Activated B cell treated with CpG ODN at 0.5 μM for 24 hours (primary cell): Measurements from ENCODE around the gene CA12. TPM values are rescaled to one million over a fixed set of nuclear protein-coding genes. Genes with fewer than 3 reads are reported as not detected.

Experiments
- ATAC-seq: fragments of 200-7000 bp; cut with Tn5 transposase; one replicate; pipeline ENCODE4 v1.10.0; 2021; ENCODE audit warnings: low read depth, mild to moderate bottlenecking, moderate library complexity
- CTCF ChIA-PET: fragments of 350-600 bp; sonication (Branson Sonifier 250); formaldehyde crosslinking; loops from one replicate; lab custom pipeline; 2021; ENCODE audit warnings: antibody characterized with exemption; lab: Charles Lee
- POLR2A ChIA-PET: fragments of 350-600 bp; sonication (Branson Sonifier 250); formaldehyde crosslinking; loops from one replicate; lab custom pipeline; 2021; ENCODE audit warnings: antibody characterized with exemption; lab: Charles Lee
- DNase-seq: peaks from one replicate; pipeline ENCODE4 v3.0.0; 2022
- H3K27ac Mint-ChIP-seq: one replicate; pipeline ENCODE4 v1.8.0; 2020; ENCODE audit warnings: mixed read lengths
- H3K27me3 Mint-ChIP-seq: one replicate; pipeline ENCODE4 v1.8.0; 2021; ENCODE audit warnings: mixed read lengths
- H3K36me3 Mint-ChIP-seq: one replicate; pipeline ENCODE4 v1.8.0; 2021; ENCODE audit warnings: low read depth, mixed read lengths
- H3K4me1 Mint-ChIP-seq: one replicate; pipeline ENCODE4 v1.8.0; 2021; ENCODE audit warnings: mixed read lengths
- H3K4me3 Mint-ChIP-seq: one replicate; pipeline ENCODE4 v1.8.0; 2020; ENCODE audit warnings: mild to moderate bottlenecking, mixed read lengths
- H3K9me3 Mint-ChIP-seq: one replicate; pipeline ENCODE4 v1.8.0; 2020; ENCODE audit warnings: mixed read lengths
- intact Hi-C: fragments of 100-400 bp; cut with micrococcal nuclease; formaldehyde crosslinking; loops from one replicate; pipeline ENCODE4 v1.15.1; 2024
- total RNA-seq: library from RNA; stranded (reverse); gene quantifications from 2 replicates; pipeline ENCODE4 v1.2.3, GENCODE V29; 2022
- TF ChIP-seq, protein P1 (sequence below): fragments of 200-600 bp; IDR thresholded peaks from one replicate; pipeline ENCODE4 v1.8.0; 2022; ENCODE audit warnings: antibody characterized with exemption, mild to moderate bottlenecking

Gene CA12
- total RNA-seq, 1 donor from 2014 or later, result not detected

DNA sequence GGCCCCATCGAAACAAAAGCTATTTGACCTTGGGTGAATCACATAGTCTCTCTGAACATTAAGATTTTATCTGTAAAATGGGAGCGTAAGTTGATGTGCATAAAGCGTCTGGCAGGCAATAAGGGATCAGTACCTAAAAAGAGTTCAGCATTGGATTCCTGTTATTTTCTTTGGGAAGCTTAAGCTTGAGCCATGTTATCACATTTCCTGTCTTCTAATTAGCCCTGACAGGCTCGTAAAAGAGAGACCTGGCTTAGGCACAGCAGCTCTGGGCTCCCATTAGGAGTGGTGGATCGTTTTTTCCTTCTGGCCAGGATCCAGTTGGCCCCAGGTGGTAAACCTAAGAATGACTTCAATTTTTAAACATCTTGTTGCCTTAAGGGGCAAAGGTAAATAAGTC is 26.0 kb upstream of the CA12 start:
- H3K9me3 Mint-ChIP-seq, result no peaks in the 10 kb centered on the region
- no peak overlapping the region for H3K27ac Mint-ChIP-seq
- ATAC-seq (no peak), DNase-seq (no peak)
- intact Hi-C loops, result loop anchor here (10.0 kb wide), 1 partner anchor 283 kb away; the partner anchor contains the start of gene LACTB
- no peak overlapping the region for H3K4me3 Mint-ChIP-seq
- TF ChIP-seq, protein P1, sequence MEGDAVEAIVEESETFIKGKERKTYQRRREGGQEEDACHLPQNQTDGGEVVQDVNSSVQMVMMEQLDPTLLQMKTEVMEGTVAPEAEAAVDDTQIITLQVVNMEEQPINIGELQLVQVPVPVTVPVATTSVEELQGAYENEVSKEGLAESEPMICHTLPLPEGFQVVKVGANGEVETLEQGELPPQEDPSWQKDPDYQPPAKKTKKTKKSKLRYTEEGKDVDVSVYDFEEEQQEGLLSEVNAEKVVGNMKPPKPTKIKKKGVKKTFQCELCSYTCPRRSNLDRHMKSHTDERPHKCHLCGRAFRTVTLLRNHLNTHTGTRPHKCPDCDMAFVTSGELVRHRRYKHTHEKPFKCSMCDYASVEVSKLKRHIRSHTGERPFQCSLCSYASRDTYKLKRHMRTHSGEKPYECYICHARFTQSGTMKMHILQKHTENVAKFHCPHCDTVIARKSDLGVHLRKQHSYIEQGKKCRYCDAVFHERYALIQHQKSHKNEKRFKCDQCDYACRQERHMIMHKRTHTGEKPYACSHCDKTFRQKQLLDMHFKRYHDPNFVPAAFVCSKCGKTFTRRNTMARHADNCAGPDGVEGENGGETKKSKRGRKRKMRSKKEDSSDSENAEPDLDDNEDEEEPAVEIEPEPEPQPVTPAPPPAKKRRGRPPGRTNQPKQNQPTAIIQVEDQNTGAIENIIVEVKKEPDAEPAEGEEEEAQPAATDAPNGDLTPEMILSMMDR, result no peak
- H3K4me1 Mint-ChIP-seq, result peaks cover 8% of the 10 kb centered on the region
- no peaks in the 10 kb centered on the region for H3K36me3 Mint-ChIP-seq
- H3K27me3 Mint-ChIP-seq, result peaks cover 2% of the 10 kb centered on the region
- ChIA-PET POLR2A (no interaction called here), CTCF (no interaction called here)

DNA sequence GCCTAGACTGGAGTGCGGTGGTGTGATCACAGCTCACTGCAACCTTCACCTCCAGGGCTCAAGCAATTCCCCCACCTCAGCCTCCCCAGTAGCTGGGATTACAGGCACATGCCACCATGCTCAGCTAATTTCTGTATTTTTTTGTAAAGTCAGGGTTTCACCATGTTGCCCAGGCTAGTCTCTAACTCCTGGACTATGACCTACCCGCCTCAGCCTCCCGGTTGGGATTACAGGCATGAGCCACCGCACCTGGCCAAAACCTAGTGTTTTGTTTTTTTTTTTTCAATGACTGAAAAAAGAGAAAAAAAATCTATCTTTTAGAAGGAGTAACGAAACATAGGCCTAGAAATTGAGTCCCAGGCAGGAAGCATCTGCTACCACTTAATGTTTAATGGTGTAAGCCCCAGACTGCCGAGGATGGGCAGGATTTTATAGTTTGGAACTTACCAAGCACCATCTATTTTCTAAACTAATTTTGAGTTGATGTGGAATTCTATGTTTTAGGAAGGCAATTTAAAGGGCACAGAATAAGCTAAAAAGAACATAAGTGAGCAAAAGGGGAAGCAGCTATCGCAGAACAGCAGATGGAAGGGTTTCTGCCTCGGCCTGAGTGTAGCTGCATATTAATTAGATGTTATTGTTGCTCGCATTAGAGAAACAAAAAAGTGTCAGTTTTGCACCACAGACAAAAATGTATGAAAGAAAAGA is 24.2 kb upstream of the CA12 start:
- Mint-ChIP-seq H3K27me3 (peaks cover 2% of the 10 kb centered on the region), H3K27ac (no peak overlapping the region), H3K4me3 (no peak overlapping the region), H3K36me3 (no peaks in the 10 kb centered on the region), H3K9me3 (no peaks in the 10 kb centered on the region), H3K4me1 (peaks cover 8% of the 10 kb centered on the region)
- TF ChIP-seq, protein P1, result no peak
- DNase-seq (no peak), ATAC-seq (no peak)
- intact Hi-C loops, result loop anchor here (10.0 kb wide), 1 partner anchor 281 kb away; the partner anchor contains the start of gene LACTB
- ChIA-PET POLR2A (interaction anchor here (0.5 to 0.7 kb wide), 2 partner anchors 12 to 100 kb away, joined by 3 to 6 read pairs; no protein-coding TSS in a partner anchor), CTCF (interaction anchor here (1.1 to 2.4 kb wide), 2 partner anchors 118 to 358 kb away, joined by 3 to 16 read pairs; no protein-coding TSS in a partner anchor)

DNA sequence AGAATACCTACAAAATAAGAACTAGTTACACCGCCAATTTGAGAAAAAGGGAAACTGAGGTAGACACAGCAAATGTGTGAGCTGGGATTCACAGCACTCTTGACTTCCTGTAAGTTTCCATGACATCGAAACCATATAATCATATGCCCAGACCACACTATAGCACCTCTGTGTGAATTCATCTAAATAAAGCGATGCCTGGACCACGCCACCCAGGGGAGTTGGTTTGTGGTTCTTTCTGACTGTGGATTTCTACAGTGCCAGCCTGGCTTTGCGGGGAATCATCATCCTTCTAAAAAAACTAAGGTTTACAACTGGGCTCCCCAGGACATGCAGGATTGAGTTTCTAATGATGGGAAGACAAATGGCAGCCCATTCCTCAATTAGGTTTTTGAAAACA is 23.5 kb upstream of the CA12 start:
- H3K4me3 Mint-ChIP-seq, result no peak overlapping the region
- no peaks in the 10 kb centered on the region for H3K36me3 Mint-ChIP-seq
- intact Hi-C loops, result loop anchor here (10.0 kb wide), 1 partner anchor 280 kb away; the partner anchor contains the start of gene LACTB
- no peak overlapping the region for H3K27ac Mint-ChIP-seq
- no peaks in the 10 kb centered on the region for H3K9me3 Mint-ChIP-seq
- H3K27me3 Mint-ChIP-seq, result no peaks in the 10 kb centered on the region
- TF ChIP-seq, protein P1, result no peak
- ATAC-seq, result no peak
- DNase-seq, result no peak
- POLR2A ChIA-PET, result no interaction called here
- H3K4me1 Mint-ChIP-seq, result peaks cover 8% of the 10 kb centered on the region
- CTCF ChIA-PET, result interaction anchor here (1.8 to 2.4 kb wide), 2 partner anchors 117 to 357 kb away, joined by 7 to 16 read pairs; no protein-coding TSS in a partner anchor

DNA sequence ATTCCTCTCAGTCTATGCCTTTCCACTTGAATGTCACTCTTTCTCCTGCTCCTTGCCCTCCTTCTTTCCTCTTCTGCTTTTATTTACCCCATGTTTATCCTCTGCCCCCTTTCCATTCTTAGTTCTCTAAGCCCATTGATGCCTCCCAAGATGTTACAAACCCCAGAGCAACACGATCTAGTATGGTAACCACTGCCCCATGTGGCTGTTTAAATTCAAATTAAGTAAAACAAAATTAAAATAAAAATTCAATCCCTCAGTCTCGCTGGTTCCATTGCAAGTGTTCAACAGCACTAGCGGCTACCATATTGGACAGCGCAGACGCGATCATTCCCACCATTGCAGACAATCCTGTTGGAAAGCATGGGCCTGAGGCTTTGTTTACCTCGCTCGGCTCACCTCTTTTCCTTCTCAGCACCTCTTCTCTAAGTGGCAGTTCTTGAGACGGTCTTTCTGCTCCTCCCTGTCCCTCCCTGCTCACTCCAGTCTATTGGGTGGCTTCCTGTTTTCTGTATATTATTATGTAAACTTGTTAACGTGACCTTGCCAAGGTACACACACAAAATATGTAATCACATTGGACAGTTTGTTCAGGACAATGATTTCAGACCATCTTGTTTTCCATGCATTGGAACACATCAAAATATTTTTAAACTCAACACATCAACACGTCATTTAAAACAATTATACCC is 21.8 kb upstream of the CA12 start:
- Mint-ChIP-seq H3K4me1 (peaks cover 8% of the 10 kb centered on the region), H3K36me3 (no peaks in the 10 kb centered on the region), H3K4me3 (no peak overlapping the region), H3K9me3 (no peaks in the 10 kb centered on the region), H3K27me3 (no peaks in the 10 kb centered on the region), H3K27ac (no peak overlapping the region)
- POLR2A ChIA-PET, result no interaction called here
- ATAC-seq (no peak), DNase-seq (no peak)
- TF ChIP-seq, protein P1, result no peak
- CTCF ChIA-PET, result interaction anchor here (1.0 to 2.9 kb wide), 9 partner anchors 60 to 662 kb away, joined by 3 to 56 read pairs (median 7); no protein-coding TSS in a partner anchor
- intact Hi-C loops, result loop anchor here (1.0 to 10.0 kb wide), 5 partner anchors 115 to 355 kb away; partner anchors contain the start of genes LACTB and RPS27L
